Nucleus accumbens (tissue), 56 donors: Measurements from ENCODE around the gene TUT7.
A peak's percentile ranks its signal among the peaks of the same experiment; 100 is the strongest.

Source experiments
- DNase-seq, 56 donors: peaks; one replicate each; lab custom pipeline; 2025; lab: John Stamatoyannopoulos, UW

Gene TUT7

DNA sequence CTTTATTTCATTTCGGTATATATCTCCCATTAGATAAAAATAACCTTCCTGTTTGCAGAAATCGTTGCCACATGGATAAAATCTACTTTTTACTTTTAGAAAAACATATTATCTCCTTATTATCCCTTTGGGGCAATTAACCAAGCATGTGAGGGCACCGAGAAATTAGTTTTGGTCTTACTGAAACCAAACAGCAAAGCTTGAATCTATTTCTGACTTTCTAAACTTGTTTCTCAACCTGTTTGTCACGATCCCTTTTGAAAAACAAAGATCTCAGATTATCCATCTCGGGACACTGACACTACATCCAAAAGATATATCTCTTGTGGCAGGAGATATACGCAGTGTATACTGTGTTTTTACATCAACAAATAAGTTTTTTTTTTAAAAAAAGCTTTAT lies 2.3 kb downstream of the TUT7 start:
- no peak for DNase-seq

DNA sequence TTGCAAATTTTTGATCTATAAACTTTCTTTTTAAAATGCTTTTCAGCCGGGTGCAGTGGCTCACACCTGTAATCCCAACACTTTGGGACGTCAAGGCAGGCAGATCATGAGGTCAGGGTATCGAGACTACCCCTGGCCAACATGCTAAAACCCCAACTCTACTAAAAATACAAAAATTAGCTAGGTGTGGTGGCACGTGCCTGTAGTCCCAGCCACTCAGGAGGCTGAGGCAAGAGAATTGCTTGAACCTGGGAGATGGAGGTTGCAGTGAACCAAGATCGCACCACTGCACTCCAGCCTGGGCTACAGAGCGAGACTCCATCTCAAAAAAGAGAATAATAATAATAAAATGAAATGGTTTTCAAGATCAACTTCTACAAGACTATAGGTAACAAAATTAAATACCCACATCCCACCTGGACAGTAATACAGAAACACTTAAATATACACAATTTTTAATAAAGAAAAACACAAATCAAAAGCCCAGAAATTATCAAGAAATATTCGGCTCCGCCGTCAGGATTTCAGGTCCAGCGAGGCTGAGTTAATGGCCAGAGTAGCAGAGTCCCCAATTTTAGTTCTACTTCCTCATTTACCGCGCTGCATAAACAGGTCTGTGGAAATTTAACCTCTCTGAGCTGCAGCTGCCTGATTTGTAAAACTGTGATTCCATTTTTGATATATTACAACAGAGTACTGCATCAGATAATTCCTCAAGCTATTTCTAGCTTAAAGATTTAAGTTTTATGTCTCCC lies 4.0 kb downstream of the TUT7 start:
- no peak for DNase-seq

DNA sequence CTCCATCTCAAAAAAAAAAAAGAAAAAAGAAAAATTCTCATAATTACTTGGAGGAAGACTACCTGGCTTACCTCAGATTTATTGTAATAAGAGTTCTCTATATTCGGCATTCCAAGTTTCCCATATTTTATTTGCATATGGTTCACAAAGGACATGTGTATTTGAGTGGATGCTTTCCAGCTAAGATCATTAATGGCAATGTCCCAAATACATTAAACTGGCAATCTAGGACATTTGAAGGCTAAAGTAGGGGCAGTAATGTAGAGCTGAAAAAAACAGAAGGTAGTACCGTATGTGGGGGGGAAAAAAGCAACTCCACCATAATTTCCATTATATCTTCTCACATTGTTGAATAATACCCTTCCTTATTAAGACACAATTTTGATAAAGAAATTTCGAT lies 4.9 kb downstream of the TUT7 start:
- no peak for DNase-seq

DNA sequence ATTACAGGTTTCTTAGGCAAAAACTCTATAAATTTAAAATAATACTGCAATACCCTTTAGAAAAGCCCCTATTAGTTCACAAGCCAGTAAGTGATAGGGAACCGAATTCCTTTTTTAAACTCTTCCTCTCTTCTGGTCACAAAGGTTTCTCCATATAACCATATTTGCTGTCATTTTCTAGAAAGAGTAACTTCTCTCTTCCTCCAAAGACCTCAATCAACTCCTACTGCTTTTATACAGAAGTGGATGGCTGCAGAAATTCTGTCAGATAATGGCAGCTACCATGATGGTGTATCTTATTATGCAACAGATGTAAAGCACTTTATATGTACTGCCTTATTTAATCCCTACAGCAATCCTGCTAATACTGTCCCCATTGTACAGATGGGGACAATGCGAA lies 6.2 kb downstream of the TUT7 start:
- no peak for DNase-seq

DNA sequence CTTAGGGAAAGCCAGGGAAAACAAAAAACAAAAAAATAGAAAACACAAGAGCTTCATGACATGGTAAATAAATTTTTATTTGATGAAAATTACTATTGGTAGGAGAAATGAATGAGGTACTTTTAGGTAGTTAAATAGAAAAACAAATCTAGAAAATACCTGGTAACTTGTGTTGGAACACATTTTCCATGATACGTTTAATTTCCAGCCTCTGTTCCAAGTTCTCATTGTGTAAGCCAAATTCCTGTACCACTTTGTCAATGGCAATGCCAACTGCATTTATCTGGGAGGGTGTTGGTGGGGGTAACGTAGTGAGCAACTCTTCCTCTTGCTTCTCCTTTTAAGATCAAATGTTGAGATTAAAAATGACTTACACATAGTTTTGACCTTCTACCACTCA lies 9.4 kb downstream of the TUT7 start:
- no peak for DNase-seq

DNA sequence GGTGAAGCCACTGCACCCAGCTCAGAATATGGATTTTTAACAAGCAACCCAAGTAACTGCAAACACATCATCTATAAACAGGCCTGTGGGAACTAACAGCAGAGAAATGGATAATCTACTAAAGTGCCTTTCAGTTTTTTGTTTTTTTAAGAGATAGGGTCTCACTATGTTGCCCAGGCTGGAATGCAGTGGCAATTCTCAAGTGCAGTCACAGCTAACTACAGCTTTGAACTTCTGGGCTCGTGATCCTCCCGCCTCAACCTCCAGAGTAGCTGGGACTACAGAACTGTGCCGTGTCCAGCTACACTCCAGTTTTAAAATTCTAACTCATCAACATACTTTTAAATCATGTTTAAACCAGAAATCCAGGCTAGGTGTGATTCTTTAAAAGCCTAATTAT lies 11.9 kb downstream of the TUT7 start:
- no peak for DNase-seq

DNA sequence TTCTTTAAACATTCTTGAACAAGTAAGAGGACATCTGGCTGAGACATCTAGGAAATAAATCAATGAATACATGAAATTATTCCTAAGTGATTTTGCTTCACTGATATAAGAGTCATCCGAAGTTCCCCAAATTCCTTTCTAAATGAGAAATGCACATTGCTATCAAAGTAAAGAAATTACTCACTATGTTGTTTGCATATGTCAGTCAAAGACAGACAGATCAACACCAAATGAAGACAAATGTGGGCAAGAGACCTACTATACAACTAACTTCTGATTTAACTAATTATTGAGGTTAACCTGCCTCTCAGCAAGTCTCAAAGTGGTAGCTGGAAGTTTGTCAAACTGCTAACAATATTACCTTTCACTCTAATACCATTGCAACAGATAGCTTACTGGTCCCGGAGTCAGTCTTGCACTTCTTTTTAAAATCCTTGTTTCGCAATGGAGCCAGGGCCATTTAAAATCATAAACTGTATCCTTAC lies 13.2 kb downstream of the TUT7 start:
- no peak for DNase-seq

DNA sequence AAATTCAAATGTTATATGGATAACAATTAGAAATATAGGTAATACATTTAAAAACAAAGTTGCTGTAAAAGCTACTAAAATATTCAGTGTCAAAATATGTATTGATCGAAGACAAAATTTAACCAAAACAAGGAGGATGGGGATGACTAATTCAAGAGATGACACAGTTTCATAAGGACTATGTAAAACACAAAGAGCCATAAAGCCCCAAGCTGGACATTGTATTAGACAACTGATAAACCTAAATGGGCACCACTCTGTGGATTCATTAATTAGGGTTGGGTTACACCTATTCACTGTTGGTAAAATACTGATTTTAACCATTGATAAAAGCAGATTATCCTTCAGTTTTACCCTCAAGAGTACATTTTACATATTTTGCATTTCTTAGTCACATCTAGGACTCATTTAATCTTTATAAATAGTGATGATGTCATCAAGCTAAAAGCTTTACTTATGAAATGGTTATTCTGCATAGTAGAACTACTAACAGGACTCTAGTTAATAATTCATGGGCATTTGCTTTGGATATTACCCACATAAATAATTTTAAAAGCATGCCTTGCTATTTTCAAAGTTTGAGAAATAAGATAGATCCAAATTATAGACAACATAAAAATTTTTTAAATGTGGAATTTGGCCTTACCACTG lies 13.7 kb downstream of the TUT7 start:
- DNase-seq: no peak

DNA sequence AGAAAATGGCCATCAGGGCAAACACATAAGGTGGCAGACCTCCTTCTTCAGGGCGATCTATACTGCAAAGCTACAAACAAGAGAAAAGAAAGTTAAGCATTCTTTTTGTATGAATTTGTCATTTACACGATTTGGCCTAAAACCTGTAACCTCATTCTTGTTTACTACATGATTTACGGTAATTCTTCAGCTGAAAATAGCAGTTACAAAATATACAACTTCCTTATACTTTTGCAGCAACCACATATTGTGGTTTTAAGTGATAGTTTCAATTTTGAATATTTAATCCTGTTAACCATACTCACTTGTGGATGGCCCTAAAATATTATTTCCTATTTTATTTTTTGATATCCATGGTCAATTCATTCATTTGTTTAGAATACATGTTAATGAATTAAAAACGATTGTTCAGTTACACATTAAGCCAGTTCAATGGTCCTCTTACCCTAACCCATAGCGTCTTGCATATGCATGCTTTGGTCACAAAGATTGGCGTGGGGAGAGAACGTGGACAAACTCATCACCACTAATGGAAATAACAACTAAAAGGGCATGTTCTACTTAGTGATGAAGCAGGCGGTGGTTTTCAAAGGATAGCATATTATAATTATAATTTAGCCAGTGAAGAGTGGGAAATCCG lies 16.6 kb downstream of the TUT7 start:
- DNase-seq: no peak

DNA sequence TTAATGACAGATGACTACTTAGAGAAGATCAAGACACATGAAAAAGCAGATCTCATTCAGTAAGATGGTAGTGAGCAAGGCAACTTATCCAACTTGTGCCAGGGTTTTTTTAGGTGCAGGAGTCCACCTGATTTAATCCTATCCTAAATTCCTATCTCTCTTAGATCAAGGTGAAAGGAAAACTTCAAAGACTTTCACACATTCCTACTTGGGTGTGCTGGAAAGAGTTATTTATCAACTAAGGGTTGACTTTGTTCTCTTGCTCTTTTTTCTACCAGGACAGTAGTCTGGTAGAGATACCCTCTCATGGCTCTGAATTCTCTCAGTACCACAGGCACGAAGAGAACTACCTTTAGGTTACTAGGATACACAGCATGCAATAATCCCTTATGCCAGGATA lies 18.2 kb downstream of the TUT7 start:
- DNase-seq: no peak

DNA sequence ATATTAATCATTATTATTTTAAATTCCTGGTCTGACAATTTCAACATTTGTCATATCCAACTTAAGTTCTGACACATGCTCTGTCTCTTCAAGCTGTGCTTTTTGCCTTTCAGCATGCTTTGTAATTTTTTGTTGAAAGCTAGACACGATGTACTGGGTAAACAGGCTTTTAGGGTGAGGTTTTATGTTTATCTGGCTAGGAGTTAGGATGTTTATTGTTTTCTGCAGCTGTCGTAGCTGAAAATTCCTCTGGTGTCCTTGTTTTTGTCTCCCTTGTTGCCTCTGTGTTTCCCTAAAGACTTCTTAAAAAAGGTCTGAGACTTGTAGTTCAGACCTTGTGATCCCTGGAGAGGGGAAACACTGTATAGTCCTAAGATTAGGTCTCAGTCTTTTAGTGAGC lies 20.6 kb downstream of the TUT7 start:
- DNase-seq: no peak

DNA sequence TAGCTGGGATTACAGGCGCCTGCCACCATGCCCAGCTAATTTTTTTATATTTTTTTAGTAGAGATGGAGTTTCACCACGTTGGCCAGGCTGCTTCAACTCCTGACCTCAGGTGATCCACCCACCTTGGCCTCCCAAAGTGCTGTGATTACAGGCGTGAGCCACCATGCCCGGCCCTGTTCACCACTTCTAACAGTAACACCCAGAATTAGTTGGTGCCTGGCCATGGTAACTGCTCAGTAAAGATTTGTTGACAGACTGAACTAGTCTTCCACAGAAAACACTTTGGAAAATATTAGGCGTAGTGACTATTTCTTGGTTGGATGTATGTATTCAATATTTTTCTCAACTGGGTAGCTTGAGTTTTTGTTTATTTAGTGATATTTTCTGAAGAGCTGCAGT lies 24.0 kb downstream of the TUT7 start:
- no peak for DNase-seq

DNA sequence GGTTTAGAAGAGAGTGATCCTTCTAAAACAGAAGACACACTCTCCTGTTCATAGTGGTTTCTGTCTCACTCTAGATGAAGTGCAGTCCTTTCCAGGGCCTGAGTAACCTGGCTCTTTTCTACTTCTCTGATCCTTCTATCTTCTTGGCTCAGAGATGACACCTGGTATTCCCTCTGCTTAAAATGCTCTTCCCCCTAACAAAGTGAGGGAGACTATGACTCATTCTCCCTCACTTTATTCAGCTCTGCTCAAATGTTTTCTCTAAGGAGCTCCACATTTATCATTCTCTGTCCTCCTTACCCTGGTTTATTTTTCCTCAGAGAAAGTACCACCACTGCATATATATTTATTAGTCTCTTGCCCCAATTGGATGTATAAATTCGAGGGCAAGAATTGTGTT lies 24.6 kb downstream of the TUT7 start:
- DNase-seq: no peak

DNA sequence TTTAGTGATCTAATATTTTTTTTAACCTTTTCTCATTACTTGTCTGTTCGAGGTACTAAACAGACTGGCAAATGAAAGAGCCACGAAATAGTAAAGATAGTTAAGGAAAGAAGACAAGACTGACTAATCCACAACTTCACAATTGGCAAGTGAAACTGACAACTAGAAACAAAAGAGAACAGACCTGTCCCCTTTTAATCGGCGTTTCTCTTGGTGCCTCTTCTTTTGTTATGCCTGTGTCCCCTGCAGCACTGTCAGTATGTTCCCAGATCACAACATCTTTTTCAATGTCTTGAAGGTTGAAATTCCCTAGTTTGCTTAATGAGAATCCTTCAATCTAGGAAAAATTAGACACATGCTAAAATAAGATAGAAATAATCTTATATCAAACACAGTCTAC lies 26.1 kb downstream of the TUT7 start:
- no peak for DNase-seq

DNA sequence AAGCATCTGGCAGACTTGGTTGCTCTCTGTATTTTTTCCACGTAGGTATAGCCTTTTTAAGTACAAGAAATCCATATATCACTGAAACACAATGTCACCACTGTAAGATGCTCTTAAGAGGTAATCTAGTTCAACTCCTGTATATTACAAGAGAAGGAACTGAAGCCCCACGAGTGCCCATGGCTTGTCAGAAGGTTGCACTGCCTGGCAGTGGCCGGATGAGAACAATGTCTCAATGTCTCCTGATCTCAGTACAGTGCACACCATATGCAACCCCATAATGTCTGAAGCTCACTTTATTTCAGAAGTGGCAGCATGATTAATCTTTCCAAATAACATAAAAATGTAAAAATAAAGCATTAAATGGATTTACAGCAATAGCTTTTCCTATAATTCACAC lies 27.7 kb downstream of the TUT7 start:
- peak in 5 of 56 donors; percentile 3 to 27 (median 8) for DNase-seq

DNA sequence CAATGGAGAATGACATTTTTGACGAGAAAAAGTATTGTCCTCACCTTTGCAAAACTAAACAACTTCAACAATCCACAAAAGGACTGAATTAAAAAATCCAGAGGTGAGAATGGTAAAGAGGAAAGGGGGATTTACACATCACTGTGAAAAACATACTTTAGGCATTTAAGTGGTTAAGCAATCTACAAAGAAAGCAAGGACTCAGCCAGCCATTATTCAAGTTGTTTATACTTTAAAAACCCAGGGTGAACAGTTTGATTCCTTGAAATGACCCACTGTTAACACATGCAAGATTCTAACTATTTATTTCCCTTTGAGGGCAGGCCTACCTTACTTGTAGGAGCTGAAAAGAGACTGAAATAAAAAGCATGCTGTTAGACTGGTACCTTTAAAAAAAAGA lies 29.3 kb downstream of the TUT7 start:
- DNase-seq: no peak

DNA sequence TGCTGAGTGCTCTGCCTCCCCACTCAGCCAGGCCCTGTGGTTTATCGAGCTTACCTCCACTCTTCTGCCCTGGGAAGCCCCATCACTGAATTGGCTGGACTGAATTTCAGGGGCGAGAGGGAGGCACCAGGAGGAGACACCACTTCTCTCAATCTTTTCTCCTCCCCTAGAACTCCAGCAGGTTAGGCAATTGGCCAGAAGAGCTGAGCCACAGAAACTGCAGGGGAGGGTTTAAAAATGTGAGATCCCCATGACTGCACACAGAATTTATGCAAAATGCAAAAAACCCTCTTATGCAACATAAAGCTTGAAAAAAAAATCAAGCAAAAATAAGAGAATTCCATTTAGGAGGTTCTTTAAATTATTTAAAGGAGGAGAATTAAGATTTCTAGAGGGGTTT lies 29.9 kb downstream of the TUT7 start:
- DNase-seq: peak in 2 of 56 donors; percentile 10 to 23

DNA sequence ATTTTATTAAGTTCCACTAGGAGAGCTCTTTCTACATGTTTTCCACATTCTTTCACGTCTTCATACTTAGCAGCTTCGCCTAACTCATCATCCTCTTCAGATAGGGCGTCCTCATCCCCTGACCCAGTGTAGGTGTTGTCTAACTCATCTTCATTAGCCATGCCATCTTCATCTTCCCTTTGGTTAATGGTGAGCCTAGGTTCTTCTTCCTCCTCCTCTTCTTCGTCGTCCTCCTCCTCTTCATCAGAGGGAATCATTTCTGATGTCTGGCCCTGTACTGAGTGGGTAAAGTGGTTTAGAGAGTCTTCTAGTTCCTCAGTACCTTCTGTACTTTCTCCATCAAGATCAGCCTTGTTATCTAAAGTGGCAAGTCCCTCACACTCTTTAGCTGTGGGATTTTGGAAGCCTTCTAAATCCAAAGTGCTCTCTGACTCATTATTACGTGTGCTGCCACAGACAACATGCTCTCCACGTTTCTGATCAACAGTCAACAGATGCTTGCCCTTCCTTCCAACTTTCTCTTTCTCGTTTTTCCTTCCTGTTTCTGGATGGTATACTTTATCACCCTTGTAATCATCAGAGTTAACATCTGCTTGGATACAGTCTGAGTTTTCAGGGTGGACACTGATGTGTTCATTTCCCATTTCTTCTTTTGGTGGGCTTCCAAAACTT lies 31.1 kb downstream of the TUT7 start:
- no peak for DNase-seq

DNA sequence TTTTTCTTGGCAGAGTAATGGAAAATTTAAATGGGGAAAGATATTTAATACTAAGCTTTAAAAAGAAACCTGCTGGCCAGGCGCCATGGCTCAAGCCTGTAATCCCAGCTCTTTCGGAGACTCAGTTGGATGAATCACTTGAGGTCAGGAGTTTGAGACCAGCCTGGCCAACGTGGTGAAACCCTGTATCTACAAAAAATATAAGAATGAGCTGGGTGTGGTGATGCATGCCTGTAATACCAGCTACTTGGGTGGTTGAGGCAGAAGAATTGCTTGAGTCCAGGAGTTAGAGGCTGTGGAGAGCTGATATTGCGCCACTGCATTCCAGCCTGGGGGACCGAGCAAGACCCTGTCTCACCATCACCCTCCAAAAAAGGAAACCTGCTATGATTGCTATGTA lies 32.8 kb downstream of the TUT7 start:
- no peak for DNase-seq

DNA sequence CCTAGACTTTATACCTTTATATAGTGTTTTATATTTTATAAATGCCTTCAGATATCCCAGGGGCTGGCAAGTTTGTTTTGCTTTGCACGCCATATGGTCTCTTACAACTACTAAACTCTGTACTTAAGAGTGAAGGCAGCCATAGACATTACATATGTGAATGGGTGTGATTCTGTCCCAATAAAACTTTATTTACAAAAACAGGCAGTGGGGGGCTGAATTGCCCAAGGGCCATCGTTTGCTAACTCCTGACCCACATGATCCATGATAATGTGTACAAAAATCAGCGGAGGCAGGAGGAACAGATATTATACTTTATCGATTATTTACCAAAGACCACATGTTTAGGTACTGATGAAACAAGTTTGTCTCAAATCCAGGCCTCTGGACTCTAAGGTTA lies 36.0 kb downstream of the TUT7 start:
- DNase-seq: no peak

DNA sequence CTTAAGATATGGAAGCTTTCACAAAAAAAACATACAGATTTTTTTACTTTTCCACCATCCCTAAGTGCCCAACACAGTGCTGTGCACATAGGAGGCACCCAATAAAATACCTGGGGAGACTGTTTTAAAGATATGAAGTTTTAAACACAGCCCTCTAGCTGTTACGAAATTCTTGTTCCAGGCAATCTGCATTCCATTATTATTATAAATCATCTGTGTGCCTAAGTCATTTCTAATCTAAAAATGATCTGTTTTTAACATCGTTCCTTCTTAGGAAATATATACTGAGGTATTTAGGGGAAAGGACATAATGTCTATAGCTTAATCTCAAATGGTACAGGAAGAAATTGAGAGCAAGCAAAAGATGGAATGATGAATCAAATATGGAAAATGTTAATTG lies 39.1 kb downstream of the TUT7 start:
- DNase-seq: no peak
